GM04503 (cell line): ENCODE results near the gene NUP210L.
"Not testable (repeated sequence)": the region's sequence is repeated elsewhere in the genome, so short reads cannot be mapped to it uniquely, and the experiment has no call there.

Experiments
- DNase-seq: peaks from one replicate; pipeline ENCODE4 v3.0.0-alpha.2; 2012; ENCODE audit warnings: low read depth

NUP210L gene

DNA sequence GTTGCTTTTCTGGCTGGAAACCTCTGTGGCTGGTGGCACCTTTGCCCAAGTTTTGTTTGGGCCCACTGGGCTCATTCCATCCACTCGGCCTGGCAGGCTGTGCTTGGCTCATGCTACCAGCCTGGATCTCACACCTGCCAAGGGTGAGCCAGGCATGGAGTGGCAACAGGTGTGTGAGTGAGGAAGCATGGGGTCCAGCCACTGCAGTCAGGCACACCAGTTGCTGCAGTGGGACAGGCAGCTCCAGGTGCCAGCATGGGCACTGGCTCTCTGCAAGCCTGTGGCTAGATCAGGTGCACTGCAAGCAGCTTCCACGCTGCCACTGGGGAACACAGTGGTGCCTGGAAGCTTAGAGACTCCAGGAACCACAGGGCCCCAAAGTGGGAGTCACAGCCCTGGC is 57.0 kb downstream of the NUP210L start:
- no peak for DNase-seq

- DNase-seq, result no peak
These were observed 59.3 kb downstream of the NUP210L start for GRCh38 chr1:154095456-154096060.

GRCh38 chr1:154094411-154094810 is 60.5 kb downstream of the NUP210L start:
- DNase-seq, result no peak

GRCh38 chr1:154093699-154094098 is 61.2 kb downstream of the NUP210L start:
- DNase-seq, result no peak

GRCh38 chr1:154091706-154092105 is 63.2 kb downstream of the NUP210L start:
- DNase-seq, result no peak

DNA sequence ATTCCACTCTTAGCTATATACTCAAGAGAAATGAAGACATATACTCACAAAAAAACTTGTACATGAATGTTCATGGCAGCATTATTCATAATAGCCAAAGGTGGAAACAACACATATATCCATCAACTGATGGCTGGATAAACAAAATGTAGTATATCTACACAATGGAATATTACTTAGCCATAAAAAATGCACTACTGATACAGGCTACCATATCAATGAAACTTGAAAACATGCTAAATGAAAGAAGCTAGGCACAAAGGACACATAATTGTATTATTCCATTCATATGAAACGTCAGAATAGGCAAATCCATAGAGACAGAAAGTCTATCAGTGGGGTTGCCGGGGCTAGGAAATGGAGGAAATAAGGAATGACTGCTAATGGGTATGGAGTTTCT is 67.3 kb downstream of the NUP210L start:
- DNase-seq, result no peak

DNA sequence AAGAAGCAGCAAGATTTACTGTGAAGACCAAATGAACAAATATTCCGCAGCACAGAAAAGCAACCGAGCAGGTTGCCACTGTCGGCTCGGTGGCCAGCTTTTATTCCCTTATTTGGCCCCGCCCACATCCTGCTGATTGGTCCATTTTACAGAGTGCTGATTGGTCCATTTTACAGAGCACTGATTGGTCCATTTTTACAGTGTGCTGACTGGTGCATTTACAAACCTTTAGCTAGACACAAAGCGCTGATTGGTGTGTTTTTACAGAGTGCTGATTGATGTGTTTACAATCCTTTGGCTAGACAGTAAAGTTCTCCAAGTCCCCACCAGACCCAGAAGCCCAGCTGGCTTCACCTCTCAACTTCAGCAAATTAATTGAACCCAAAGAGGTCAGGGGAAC is 71.8 kb downstream of the NUP210L start:
- DNase-seq, result not testable (repeated sequence)

DNA sequence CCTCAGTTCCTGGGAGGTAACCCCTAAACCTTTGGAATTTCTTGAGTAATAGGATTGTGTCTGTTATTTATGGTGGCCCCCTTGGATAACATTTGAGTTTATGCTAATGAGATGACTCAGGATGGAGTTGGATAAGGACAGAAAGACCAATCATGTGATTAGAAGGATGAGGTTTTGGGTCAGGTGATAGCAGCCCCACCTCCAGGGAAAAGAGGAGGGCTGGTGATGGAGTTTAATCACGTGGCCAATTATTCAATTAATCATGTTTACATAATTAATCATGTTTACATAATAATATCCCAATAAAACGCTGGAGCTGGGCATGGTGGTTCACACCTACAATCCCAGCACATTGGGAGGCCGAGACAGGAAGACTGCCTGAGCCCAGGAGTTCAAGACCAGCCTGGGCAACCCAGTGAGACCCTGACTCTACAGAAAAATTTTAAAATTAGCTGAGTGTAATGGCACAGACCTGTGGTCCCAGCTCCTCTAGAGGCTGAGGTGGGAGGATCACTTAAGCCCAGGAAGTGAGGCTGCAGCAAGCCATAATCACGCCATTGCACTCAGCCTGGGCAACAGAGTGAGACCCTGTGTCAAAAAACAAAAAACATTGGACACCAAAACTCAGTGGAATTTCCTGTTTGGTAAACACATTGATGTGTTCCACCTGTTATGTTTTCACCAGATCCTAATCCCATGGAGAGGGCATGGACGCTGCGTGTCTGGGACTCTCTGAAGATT is 73.3 kb downstream of the NUP210L start:
- DNase-seq, result no peak

- no peak for DNase-seq
These were observed 78.5 kb downstream of the NUP210L start for GRCh38 chr1:154076413-154076812.

DNA sequence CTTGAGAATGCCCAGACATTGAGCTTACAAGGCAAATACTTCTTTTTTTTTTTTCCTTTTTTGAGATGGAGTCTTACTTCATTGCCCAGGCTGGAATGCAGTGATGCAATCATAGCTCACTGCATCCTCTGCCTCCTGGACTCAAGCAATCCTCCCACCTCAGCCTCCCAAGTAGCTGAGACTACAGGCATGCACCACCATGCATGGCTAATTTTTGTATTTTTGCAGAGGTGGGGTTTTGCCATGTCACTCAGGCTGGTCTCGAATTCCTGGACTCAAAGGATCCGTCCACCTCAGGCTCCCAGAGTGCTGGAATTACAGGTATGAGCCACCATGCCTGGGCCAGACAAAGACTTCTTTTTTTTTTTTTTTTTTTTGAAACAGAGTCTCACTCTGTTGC is 79.1 kb downstream of the NUP210L start:
- no peak for DNase-seq

DNA sequence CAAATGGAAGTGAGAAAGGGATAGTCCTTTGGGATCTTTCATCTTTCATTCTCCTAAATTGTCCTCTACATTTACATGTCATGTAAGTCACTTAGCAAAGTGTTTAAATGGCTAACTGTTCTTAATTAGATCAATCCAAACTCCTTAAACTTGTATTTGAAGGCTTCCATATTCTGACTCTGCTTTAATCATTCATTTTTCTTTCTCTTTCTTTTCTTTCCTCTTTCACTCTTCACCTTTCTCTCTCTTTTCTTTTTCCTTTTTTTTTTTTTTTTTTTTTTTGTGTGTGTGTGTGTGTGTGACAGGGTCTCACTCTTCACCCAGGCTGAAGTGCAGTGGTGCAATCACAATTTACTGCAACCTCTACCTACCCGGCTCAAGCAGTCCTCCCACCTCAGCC is 92.6 kb downstream of the NUP210L start:
- DNase-seq, result no peak

- DNase-seq, result not testable (repeated sequence)
These were observed 107.4 kb downstream of the NUP210L start for GRCh38 chr1:154047436-154047835.

DNA sequence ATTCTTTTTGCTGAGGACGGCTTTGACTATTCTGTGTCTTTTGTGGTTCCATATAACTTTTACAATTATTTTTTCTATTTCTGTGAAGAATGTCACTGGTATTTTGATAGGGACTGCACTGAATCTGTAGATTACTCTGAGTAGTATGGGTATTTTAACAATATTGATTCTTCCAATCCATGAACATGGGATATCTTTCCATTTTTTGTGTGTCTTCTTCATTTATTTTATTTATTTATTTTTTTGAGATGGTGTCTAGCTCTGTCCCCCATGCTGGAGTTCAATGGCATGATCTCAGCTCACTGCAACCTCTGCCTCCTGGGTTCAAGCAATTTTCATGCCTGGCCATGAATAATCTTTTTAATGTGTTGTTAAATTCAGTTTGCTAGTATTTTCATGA is 121.2 kb downstream of the NUP210L start:
- DNase-seq, result not testable (repeated sequence)

DNA sequence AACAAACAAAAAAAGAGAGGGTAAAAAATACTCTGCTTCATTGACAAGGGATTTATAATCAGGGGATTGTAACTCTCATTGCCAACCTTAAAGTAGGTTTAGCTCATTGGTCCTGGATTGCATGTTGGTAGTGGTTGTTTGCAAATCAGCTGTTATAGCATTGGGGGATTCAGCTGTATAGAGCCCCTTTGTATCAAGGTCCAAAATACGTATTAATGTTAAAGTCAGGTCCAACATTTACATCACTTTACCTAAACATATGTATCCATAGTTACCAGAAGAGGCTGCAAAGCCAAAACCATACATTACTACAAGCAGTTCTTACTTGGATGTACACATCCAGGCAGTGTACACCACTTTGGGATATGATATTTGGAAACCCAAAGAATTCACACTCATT is 134.9 kb downstream of the NUP210L start:
- no peak for DNase-seq

DNA sequence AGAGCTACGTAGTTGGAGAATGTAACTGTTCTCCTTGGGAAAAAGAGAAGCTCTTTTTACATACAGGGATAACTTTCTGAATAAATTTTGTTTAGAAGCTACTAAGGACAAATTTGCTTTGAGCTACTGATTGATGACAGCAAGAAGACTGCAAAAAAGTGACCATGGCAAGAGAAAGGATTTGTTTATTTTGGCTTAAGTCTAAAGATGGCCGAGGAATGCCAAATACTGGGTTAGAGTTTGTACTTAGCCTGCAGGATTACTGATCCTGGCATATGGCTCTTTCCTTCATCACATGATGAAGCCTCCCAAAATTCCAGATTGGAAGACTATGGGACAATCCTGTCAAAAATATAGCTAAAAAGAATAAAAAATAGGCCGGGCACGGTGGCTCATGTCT is 135.6 kb downstream of the NUP210L start:
- DNase-seq, result no peak

DNA sequence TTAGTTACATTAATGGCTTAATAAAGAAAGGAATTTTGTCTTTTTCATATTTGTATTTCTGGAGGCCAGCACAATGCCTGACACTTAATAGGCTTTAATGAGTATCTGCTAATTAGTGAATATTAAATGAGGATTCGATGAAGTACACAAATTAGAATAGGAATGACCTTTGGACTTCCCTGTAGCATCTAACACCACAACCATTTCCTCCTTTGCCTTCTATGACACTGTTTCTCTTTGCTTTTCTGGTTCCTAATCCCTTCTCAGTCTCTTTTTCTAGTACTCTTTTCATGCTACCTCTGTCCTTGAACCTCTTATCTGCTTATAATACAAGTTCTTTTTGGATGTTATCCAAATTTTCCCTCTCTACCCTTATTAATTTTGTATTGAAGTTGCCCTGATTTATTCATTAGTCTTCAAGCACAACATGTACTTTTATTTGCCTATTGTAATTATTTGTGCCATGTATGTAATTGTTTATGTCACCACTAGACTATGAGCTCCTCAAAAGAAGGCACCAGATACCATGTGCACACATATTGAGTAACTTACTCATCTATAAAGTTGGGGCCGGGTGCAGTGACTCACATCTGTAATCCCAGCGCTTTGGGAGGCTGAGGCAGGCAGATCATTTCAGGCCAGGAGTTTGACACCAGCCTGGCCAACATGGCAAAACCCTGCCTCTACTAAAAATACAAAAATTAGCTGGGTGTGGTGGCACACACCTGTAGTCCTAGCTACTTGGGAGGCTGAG is 140.5 kb downstream of the NUP210L start:
- peak; percentile 22 for DNase-seq

DNA sequence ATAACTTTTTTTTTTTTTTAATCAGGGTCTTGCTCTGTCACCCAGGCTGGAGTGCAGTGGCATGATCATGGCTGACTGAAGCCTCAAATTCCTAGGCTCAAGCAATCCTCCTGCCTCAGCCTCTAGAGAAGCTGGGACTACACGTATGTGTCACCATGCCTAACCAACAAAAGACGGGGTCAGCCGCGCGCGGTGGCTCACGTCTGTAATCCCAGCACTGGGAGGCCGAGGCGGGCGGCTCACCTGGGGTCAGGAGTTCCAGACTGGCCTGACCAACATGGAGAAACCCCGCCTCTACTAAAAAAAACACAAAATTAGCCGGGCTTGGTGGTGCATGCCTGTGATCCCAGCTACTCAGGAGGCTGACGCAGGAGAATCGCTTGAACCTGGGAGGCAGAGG is 142.3 kb downstream of the NUP210L start:
- DNase-seq, result not testable (repeated sequence)

GRCh38 chr1:154012129-154012528 is 142.7 kb downstream of the NUP210L start:
- no peak for DNase-seq

DNA sequence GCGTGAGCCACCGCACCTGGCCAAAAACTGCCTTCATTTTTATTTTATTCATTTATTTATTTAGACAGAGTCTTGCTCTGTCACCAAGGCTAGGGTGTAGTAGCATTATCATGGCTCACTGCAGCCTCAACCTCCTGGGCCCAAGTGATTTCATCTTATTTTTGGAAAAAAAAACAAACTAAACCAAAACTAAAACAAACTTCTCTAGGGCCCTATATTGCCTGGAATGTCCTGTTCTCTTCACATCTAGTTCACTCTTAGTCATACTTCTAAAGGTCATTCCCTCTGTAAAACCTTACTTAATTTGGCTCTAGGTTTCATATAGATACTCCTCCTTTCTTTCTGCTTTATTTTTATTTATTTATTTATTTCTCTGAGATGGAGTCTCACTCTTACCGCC is 148.7 kb downstream of the NUP210L start:
- no peak for DNase-seq

DNA sequence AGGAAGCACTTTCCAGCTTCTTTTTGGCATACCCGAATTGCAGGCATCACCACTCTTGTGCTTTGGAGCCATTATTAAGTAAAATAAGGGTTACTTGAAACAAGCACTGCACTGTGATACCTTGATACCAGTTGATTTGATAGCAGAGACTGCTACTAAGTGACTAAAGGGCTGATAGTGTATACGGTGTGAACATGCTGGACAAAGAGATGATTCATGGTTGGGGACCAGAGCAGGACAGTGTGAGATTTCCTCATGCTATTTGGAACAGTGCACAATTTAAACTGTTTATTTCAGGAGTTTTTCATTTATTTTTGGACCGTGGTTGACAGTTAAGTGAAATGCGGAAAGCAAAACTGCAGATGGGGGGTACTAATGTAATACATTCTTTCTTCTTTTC is 154.5 kb downstream of the NUP210L start:
- no peak for DNase-seq

GRCh38 chr1:153996882-153997281 is 158.0 kb downstream of the NUP210L start:
- DNase-seq, result not testable (repeated sequence)

DNA sequence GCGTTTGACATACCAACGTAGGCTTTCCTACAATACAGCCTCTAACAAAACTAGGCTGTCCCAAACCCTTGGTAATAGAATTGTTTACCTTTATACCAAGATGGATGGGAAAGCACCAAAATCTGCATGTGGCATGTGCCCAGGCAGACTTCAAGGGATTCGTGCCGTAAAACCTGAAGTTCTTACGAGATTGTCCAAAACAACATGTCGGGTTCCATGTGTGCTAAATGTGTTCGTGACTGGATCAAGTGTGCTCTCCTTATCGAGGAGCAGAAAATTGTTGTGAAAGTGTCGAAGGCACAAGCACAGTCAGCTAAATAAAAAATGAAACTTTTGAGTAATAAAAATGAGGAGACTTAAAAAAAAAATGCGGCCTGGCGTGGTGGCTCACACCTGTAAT is 159.2 kb downstream of the NUP210L start:
- no peak for DNase-seq

- no peak for DNase-seq
These were observed 159.7 kb downstream of the NUP210L start for GRCh38 chr1:153995202-153995601.
